CD14-positive monocyte (primary cell): Measurements from ENCODE around the gene DNAH3. TPM values are rescaled to one million over a fixed set of nuclear protein-coding genes. Genes with fewer than 3 reads are reported as not detected.

ENCODE experiments used
- DNase-seq, 3 donors: peaks; one replicate each; pipeline ENCODE4 v3.0.0-alpha.2; 2011 to 2022
- H2AFZ ChIP-seq: 2 replicates; pipeline ENCODE4 v1.6.0; 2012; ENCODE audit warnings: mild to moderate bottlenecking, low read depth, low read length, inconsistent platforms; ENCODE audit not compliant: insufficient read depth, poor library complexity, severe bottlenecking
- H3K27ac ChIP-seq, 2 donors: 1 replicate in 1 of 2; 2 replicates in 1 of 2; pipeline ENCODE4 v1.5.1; 2012 to 2013; ENCODE audit warnings: low read length in 2 of 2, control low read depth in 1 of 2, inconsistent platforms in 1 of 2, low read depth in 1 of 2, mild to moderate bottlenecking in 1 of 2
- H3K27me3 ChIP-seq, 2 donors: one replicate each; pipeline versions ENCODE4 v1.6.0 to v1.6.1; 2011 to 2013; ENCODE audit warnings: low read length in 2 of 2; ENCODE audit not compliant: control insufficient read depth in 2 of 2, insufficient read depth in 2 of 2
- H3K36me3 ChIP-seq, 2 donors: replicated peaks in 1 of 2; 1 replicate in 1 of 2; 2 replicates in 1 of 2; pipeline versions ENCODE4 v1.5.1 to v1.6.1; 2012 to 2013; ENCODE audit warnings: low read length in 2 of 2, control low read depth in 1 of 2, inconsistent platforms in 1 of 2, mild to moderate bottlenecking in 1 of 2; ENCODE audit not compliant: insufficient read depth in 2 of 2, control insufficient read depth in 1 of 2
- H3K4me1 ChIP-seq, 2 donors: 1 replicate in 1 of 2; 2 replicates in 1 of 2; pipeline versions ENCODE4 v1.5.1 to v1.6.1; 2012 to 2013; ENCODE audit warnings: low read length in 2 of 2, control low read depth in 1 of 2, inconsistent platforms in 1 of 2, mild to moderate bottlenecking in 1 of 2, moderate library complexity in 1 of 2; ENCODE audit not compliant: insufficient read depth in 2 of 2, control insufficient read depth in 1 of 2
- H3K4me2 ChIP-seq: replicated peaks from 2 replicates; pipeline ENCODE3; 2012; ENCODE audit warnings: low read length, moderate library complexity, mild to moderate bottlenecking; ENCODE audit not compliant: poor library complexity, severe bottlenecking; ENCODE audit errors: extremely low read depth
- H3K4me3 ChIP-seq, 3 experiments: fragments of 200-600 bp in 1 of 3; sonication (generic) in 1 of 3; replicated peaks in 1 of 3; 1 replicate in 2 of 3; 2 replicates in 1 of 3; pipeline ENCODE4 v1.5.1; 2011 to 2013; ENCODE audit warnings: low read length in 3 of 3, mild to moderate bottlenecking in 3 of 3, control low read depth in 2 of 3, low read depth in 2 of 3, inconsistent platforms in 1 of 3, moderate library complexity in 1 of 3
- H3K79me2 ChIP-seq: 2 replicates; pipeline ENCODE4 v1.6.0; 2012; ENCODE audit warnings: mild to moderate bottlenecking, control low read depth, inconsistent platforms, low read length, moderate library complexity; ENCODE audit not compliant: insufficient read depth
- H3K9ac ChIP-seq: 2 replicates; pipeline ENCODE4 v1.6.0; 2017; ENCODE audit warnings: low read length, mild to moderate bottlenecking; ENCODE audit not compliant: insufficient read depth, poor library complexity, severe bottlenecking
- H3K9me3 ChIP-seq, 2 donors: replicated peaks in 1 of 2; 1 replicate in 1 of 2; 2 replicates in 1 of 2; pipeline versions ENCODE4 v1.5.1 to v1.6.1; 2012 to 2013; ENCODE audit warnings: low read length in 2 of 2, control low read depth in 1 of 2; ENCODE audit not compliant: control insufficient read depth in 1 of 2, insufficient read depth in 1 of 2
- H4K20me1 ChIP-seq: 2 replicates; pipeline ENCODE4 v1.6.0; 2012; ENCODE audit warnings: mild to moderate bottlenecking, low read length, control low read depth, moderate library complexity; ENCODE audit not compliant: insufficient read depth
- H3K27ac Mint-ChIP-seq, 7 donors: one replicate each; pipeline ENCODE4 v1.8.0; 2020; ENCODE audit warnings: mild to moderate bottlenecking in 7 of 7, mixed read lengths in 7 of 7, moderate library complexity in 6 of 7, inconsistent platforms in 2 of 7
- H3K27me3 Mint-ChIP-seq, 3 donors: one replicate each; pipeline ENCODE4 v1.8.0; 2021 to 2022; ENCODE audit warnings: low read depth in 3 of 3, mild to moderate bottlenecking in 3 of 3, mixed read lengths in 3 of 3, moderate library complexity in 3 of 3, inconsistent platforms in 1 of 3
- H3K36me3 Mint-ChIP-seq, 2 donors: one replicate each; pipeline ENCODE4 v1.8.0; 2020; ENCODE audit warnings: mixed read lengths in 2 of 2, inconsistent platforms in 1 of 2, mild to moderate bottlenecking in 1 of 2
- H3K4me1 Mint-ChIP-seq: one replicate; pipeline ENCODE4 v1.8.0; 2020; ENCODE audit warnings: mild to moderate bottlenecking, mixed read lengths
- H3K4me3 Mint-ChIP-seq, 2 donors: one replicate each; pipeline ENCODE4 v1.8.0; 2020; ENCODE audit warnings: mild to moderate bottlenecking in 2 of 2, mixed read lengths in 2 of 2, moderate library complexity in 1 of 2
- H3K9me3 Mint-ChIP-seq, 7 donors: one replicate each; pipeline ENCODE4 v1.8.0; 2020 to 2022; ENCODE audit warnings: mixed read lengths in 7 of 7, mild to moderate bottlenecking in 6 of 7, moderate library complexity in 6 of 7, inconsistent platforms in 2 of 7
- WGBS: methylation state at CpG from one replicate; pipeline ENCODE4 v1.1.5; 2013; ENCODE audit warnings: missing lambda C conversion rate; ENCODE audit not compliant: insufficient coverage; 5-methylcytosine and 5-hydroxymethylcytosine counted together
- intact Hi-C, 2 donors: fragments of 100-400 bp; cut with micrococcal nuclease; formaldehyde crosslinking; loops; one replicate each; pipeline versions ENCODE4 v1.15.0 to v1.15.1; 2023
- polyA plus RNA-seq, 3 donors: library from polyadenylated mRNA; depleted of rRNA in 1 of 3; unstranded in 2 of 3; stranded (reverse) in 1 of 3; fragments of 300-500 nt in 2 of 3; fragments of >200 nt in 1 of 3; fragmentation: Illumina TruSeq in 2 of 3; gene quantifications; 1 replicate in 2 of 3; 2 replicates in 1 of 3; pipeline ENCODE4 v1.2.3, GENCODE V29; 2012 to 2021
- TF ChIP-seq, protein P1 (sequence below): fragments of 200-600 bp; IDR thresholded peaks from one replicate; pipeline ENCODE4 v1.8.0; 2022; ENCODE audit warnings: antibody characterized with exemption, mild to moderate bottlenecking

DNAH3 gene
- polyA plus RNA-seq, 3 donors = not detected

DNA sequence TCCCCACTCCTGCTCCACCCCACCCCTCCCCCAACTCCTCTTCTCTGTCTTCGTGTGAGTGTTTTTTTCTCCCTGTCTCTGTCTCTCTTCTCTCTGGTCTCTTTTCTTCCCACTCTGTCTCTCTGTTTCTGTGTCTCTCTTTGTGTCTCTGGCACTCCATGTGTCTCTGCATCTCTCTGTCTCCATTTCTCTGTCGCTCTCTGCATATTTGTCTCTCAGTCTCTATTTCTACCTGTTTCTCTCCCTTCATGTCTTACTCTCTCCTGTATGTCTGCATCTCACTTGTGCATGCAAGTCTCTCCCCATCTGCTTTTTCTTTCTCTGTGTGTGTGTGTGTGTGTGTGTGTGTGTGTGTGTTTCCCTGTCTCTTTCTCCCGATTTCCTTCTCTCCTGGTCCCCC lies 181.9 kb downstream of the DNAH3 start:
- no peaks in the 10 kb centered on the region for H3K9me3 ChIP-seq
- 64% methylated on average over 1 of the region's 3 CpGs for WGBS
- no peak overlapping the region for H3K4me2 ChIP-seq
- H3K36me3 Mint-ChIP-seq = no peaks in the 10 kb centered on the region
- H3K4me3 ChIP-seq = no peak overlapping the region
- no peak overlapping the region for H3K4me3 Mint-ChIP-seq
- peaks cover 0 to 5% (median 4%) of the 10 kb centered on the region in 3 donors for H3K27me3 Mint-ChIP-seq
- no peak for DNase-seq
- peak overlapping the region in 1 of 7 donors; percentile 28 for H3K27ac Mint-ChIP-seq
- no peaks in the 10 kb centered on the region for H4K20me1 ChIP-seq
- no peak overlapping the region for H2AFZ ChIP-seq
- TF ChIP-seq, protein P1, sequence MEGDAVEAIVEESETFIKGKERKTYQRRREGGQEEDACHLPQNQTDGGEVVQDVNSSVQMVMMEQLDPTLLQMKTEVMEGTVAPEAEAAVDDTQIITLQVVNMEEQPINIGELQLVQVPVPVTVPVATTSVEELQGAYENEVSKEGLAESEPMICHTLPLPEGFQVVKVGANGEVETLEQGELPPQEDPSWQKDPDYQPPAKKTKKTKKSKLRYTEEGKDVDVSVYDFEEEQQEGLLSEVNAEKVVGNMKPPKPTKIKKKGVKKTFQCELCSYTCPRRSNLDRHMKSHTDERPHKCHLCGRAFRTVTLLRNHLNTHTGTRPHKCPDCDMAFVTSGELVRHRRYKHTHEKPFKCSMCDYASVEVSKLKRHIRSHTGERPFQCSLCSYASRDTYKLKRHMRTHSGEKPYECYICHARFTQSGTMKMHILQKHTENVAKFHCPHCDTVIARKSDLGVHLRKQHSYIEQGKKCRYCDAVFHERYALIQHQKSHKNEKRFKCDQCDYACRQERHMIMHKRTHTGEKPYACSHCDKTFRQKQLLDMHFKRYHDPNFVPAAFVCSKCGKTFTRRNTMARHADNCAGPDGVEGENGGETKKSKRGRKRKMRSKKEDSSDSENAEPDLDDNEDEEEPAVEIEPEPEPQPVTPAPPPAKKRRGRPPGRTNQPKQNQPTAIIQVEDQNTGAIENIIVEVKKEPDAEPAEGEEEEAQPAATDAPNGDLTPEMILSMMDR = no peak
- no peaks in the 10 kb centered on the region for H3K79me2 ChIP-seq
- H3K9me3 Mint-ChIP-seq = peaks cover 0 to 5% (median 1%) of the 10 kb centered on the region in 7 donors
- no peak overlapping the region for H3K27ac ChIP-seq
- H3K4me1 Mint-ChIP-seq = no peaks in the 10 kb centered on the region
- H3K36me3 ChIP-seq = no peaks in the 10 kb centered on the region
- H3K9ac ChIP-seq = no peak overlapping the region
- intact Hi-C loops = no loop called here
- no peaks in the 10 kb centered on the region for H3K27me3 ChIP-seq
- no peaks in the 10 kb centered on the region for H3K4me1 ChIP-seq

DNA sequence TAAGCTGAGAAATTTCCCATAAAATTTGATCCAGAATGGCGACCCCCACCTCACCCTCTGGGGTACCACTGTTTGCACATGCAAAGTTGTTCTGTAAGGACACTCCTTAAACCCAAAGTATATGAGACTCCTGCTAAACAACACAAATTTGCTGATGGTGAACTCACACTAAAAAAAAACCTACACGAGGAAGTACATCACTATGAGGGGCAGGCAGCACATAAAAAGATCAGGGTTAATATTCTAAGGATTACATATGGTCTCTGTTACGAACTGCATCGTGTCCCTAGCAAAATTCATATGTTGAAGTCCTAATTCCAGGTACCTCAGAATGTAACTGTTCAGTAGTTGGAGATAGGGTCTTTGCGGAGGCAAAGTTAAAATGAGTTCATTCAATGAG lies 189.7 kb downstream of the DNAH3 start:
- WGBS = 96% methylated on average over 3 of the region's 5 CpGs
- intact Hi-C loops = no loop called here
- H3K4me1 ChIP-seq = no peaks in the 10 kb centered on the region
- H3K36me3 ChIP-seq = no peaks in the 10 kb centered on the region
- H3K9ac ChIP-seq = no peak overlapping the region
- H3K4me1 Mint-ChIP-seq = no peaks in the 10 kb centered on the region
- H3K36me3 Mint-ChIP-seq = no peaks in the 10 kb centered on the region
- no peak for DNase-seq
- H3K4me3 ChIP-seq = no peak overlapping the region
- H3K27me3 ChIP-seq = no peaks in the 10 kb centered on the region
- no peak overlapping the region for H2AFZ ChIP-seq
- no peak overlapping the region for H3K4me2 ChIP-seq
- no peaks in the 10 kb centered on the region for H3K9me3 ChIP-seq
- H3K27ac Mint-ChIP-seq = no peak overlapping the region
- no peak overlapping the region for H3K27ac ChIP-seq
- no peaks in the 10 kb centered on the region for H3K79me2 ChIP-seq
- peaks cover 0 to 12% (median 1%) of the 10 kb centered on the region in 7 donors for H3K9me3 Mint-ChIP-seq
- no peaks in the 10 kb centered on the region for H4K20me1 ChIP-seq
- TF ChIP-seq, protein P1 = no peak
- no peak overlapping the region for H3K4me3 Mint-ChIP-seq
- H3K27me3 Mint-ChIP-seq = peaks cover 0 to 7% (median 2%) of the 10 kb centered on the region in 3 donors
